Upper lobe of right lung (tissue), 1 donor: Measurements from ENCODE around the gene PIP5KL1. TPM values are rescaled to one million over a fixed set of nuclear protein-coding genes. Genes with fewer than 3 reads are reported as not detected.
A peak's percentile ranks its signal among the peaks of the same experiment; 100 is the strongest.

ENCODE experiments used
- ATAC-seq: fragments of 200-7000 bp; cut with Tn5 transposase; one replicate; pipeline ENCODE4 v1.9.1; 2020; ENCODE audit warnings: mild to moderate bottlenecking, moderate library complexity
- DNase-seq: peaks from one replicate; pipeline ENCODE4 v3.0.0-alpha.2; 2020
- H3K27ac ChIP-seq: fragments of 200-600 bp; one replicate; pipeline ENCODE4 v1.8.0; 2022
- H3K27me3 ChIP-seq: fragments of 200-600 bp; one replicate; pipeline ENCODE4 v1.8.0; 2022; ENCODE audit warnings: mild to moderate bottlenecking
- H3K36me3 ChIP-seq: fragments of 200-600 bp; one replicate; pipeline ENCODE4 v1.8.0; 2022
- H3K4me1 ChIP-seq: fragments of 200-600 bp; one replicate; pipeline ENCODE4 v1.8.0; 2022
- H3K4me3 ChIP-seq: fragments of 200-600 bp; one replicate; pipeline ENCODE4 v1.8.0; 2022; ENCODE audit warnings: mild to moderate bottlenecking
- H3K9me3 ChIP-seq: fragments of 200-600 bp; one replicate; pipeline ENCODE4 v1.8.0; 2022
- intact Hi-C: fragments of 100-400 bp; cut with DNase I; formaldehyde crosslinking; loops from one replicate; pipeline ENCODE4 v1.11.0; 2022
- total RNA-seq: library from RNA; stranded (reverse); fragmentation: NEBNext Ultra II Directional; extraction: Animal tissue kit (Norgen Biotek cat#: 25700); gene quantifications from one replicate; pipeline ENCODE4 v1.2.1, GENCODE V29; 2021
- TF ChIP-seq, protein P1 (sequence below): fragments of 200-600 bp; IDR thresholded peaks from one replicate; pipeline ENCODE4 v1.8.0; 2022; ENCODE audit warnings: antibody characterized with exemption
- donor health status: DM: no; HTN: yes; CAD: no; lungs with severe emphysema.

PIP5KL1 gene
- total RNA-seq, 1 donor from 2014 or later: 3.5 TPM

DNA sequence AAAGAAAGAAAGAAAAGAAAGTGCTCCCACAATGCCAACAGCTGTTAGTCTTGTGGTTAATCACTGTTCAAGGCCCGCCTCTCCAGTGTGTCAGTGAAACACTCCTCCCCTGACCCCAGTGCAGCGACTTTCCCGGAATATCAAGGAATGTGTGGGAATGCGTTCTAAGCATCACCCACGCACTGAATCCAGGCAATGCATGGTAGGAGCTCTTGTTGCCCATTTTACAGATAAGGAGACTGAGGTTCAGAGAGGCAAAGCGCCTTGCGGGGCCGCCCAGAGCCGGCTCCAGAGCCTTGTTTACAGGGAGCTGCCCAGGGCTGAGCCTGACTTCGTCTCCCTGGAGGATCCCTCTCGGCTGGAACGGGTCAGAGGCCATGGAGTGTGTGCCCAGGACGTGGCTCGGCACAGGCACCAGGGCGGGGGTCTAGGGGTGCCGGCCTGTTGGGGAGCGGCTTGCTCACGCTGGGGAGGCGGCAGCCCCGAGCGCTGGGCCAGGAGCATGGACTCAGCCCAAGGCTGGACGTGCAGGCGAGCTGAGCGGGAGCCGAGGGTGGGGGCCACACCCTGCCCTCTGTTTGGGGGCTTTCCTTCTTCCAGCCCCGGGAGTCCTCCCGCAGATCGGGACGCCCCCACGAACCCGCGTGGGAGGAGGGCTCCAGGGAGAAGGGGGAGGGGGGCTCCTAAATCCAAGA lies 32.0 kb downstream of the PIP5KL1 start:
- Histone ChIP-seq H3K27ac (peak overlapping the region; percentile 94), H3K27me3 (no peaks in the 10 kb centered on the region), H3K4me1 (peaks cover 56% of the 10 kb centered on the region), H3K9me3 (no peaks in the 10 kb centered on the region), H3K36me3 (peaks cover 26% of the 10 kb centered on the region), H3K4me3 (peak overlapping the region; percentile 96)
- ATAC-seq: peak; percentile 34
- TF ChIP-seq, protein P1, sequence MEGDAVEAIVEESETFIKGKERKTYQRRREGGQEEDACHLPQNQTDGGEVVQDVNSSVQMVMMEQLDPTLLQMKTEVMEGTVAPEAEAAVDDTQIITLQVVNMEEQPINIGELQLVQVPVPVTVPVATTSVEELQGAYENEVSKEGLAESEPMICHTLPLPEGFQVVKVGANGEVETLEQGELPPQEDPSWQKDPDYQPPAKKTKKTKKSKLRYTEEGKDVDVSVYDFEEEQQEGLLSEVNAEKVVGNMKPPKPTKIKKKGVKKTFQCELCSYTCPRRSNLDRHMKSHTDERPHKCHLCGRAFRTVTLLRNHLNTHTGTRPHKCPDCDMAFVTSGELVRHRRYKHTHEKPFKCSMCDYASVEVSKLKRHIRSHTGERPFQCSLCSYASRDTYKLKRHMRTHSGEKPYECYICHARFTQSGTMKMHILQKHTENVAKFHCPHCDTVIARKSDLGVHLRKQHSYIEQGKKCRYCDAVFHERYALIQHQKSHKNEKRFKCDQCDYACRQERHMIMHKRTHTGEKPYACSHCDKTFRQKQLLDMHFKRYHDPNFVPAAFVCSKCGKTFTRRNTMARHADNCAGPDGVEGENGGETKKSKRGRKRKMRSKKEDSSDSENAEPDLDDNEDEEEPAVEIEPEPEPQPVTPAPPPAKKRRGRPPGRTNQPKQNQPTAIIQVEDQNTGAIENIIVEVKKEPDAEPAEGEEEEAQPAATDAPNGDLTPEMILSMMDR: no peak
- intact Hi-C loops: no loop called here
- no peak for DNase-seq

DNA sequence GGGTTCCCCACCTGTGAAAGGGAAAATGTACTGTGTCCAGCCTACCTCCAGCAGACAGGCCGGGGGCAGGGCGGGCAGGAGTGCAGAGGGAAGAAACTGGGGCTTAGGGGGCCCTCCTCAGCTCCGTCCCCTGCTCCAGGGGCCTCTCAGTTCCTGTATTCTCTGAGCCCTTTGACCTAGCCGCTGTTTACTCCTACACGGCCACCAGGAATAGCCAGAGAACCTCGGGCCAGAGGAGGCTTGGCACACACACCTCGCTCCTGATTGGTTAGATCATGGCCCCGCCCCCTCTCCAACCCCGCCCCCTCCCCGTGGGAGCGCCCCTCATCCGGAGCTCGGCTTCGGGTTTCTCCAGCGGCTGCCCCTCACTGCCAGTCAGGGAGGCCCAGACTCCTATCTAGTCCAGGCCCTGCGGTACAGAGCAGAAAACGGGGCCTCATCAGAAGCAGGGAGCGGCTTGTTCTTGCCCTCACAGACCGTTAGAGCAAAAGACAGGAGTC lies 33.3 kb downstream of the PIP5KL1 start:
- TF ChIP-seq, protein P1: no peak
- Histone ChIP-seq H3K27ac (peak overlapping the region; percentile 94), H3K4me3 (peak overlapping the region; percentile 96), H3K27me3 (no peaks in the 10 kb centered on the region), H3K36me3 (peaks cover 39% of the 10 kb centered on the region), H3K9me3 (no peaks in the 10 kb centered on the region), H3K4me1 (peaks cover 43% of the 10 kb centered on the region)
- ATAC-seq (peak; percentile 83), DNase-seq (peak; percentile 86)
- intact Hi-C loops: no loop called here

DNA sequence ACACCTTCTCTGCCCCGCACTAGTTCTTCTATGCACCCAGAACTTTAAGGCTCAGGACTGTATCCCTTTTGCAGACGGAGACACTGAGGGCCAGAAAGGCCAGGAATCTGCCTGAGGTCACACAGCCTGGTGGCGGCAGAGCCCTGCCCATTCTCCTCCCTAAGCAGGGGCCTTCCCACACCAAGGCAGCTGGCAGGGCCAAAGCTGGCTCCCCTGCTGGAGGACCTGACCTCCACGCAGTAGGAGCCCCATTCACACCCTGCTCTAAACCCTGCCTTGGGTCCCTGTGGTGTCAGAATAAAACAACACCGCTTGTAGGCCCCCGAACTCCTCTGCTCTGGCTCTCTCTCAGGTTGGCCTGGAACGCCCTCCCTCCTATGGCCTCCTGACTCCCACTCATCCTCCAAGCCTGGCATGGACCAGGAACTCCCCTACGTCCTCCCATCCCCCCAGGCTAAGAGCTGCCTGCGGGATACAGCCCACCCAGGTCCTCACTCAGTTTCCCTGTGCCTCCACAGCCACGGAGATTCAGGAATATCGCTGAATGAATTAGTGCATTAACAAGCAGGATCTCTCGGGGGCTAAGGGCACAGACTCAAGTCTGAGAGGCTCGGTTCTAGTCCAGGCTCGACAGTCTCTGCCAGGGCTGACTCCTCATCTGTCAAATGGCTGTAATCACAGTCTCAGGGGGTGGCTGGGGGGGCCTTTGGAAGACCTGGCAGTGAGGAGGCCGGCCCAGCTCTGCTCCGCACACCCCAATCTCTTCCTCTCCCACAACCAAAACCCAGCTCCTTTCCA lies 34.0 kb downstream of the PIP5KL1 start:
- H3K36me3 ChIP-seq: peaks cover 44% of the 10 kb centered on the region
- no peak for ATAC-seq
- H3K9me3 ChIP-seq: no peaks in the 10 kb centered on the region
- peak overlapping the region; percentile 94 for H3K27ac ChIP-seq
- no peaks in the 10 kb centered on the region for H3K27me3 ChIP-seq
- intact Hi-C loops: no loop called here
- TF ChIP-seq, protein P1: no peak
- DNase-seq: no peak
- H3K4me1 ChIP-seq: peaks cover 36% of the 10 kb centered on the region
- peak overlapping the region; percentile 96 for H3K4me3 ChIP-seq

DNA sequence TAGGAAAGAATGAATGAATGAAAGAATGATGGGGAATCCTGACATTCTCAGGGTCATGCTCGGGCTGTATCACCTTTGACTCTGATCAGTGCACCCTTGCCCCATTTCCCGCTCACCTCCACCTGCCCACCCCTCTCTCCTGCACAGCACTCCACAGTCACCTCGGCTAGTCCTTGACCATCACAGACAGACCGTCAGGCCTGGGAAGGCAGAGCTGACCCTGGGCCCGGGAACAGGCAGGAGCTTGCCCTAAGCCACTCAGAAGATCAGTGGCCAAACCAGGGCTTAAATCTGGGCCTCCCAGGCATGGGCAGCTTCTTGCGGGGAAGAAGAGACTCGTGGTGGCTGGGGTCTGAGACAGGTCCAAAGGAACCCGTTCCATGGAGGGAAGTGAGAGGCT lies 34.8 kb downstream of the PIP5KL1 start:
- Histone ChIP-seq H3K4me3 (no peak overlapping the region), H3K27me3 (no peaks in the 10 kb centered on the region), H3K4me1 (peaks cover 29% of the 10 kb centered on the region), H3K9me3 (no peaks in the 10 kb centered on the region), H3K36me3 (peaks cover 50% of the 10 kb centered on the region), H3K27ac (peak overlapping the region; percentile 94)
- TF ChIP-seq, protein P1: no peak
- peak; percentile 45 for DNase-seq
- ATAC-seq: no peak
- intact Hi-C loops: no loop called here

DNA sequence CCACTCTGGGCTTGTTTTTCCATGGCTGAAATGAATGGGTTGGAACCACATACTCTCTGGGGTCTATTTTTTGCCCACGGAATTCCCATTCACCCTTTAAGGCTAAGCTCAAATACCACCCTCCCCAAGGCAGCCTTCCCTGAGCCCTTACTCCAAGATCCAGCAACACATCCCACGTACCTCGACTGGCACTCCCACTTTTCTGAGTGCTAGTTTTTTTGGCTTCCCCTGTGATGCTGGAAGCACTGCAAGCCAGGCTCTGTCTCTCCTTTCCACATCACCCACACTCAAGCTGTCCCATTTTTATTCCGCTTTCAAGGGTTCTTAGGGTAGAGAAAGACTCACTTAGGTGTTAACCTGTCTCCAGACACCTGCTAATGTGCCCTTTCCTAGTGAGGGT lies 37.2 kb downstream of the PIP5KL1 start:
- no peak for ATAC-seq
- TF ChIP-seq, protein P1: no peak
- H3K4me1 ChIP-seq: peaks cover 19% of the 10 kb centered on the region
- no peak for DNase-seq
- no peaks in the 10 kb centered on the region for H3K27me3 ChIP-seq
- no peaks in the 10 kb centered on the region for H3K9me3 ChIP-seq
- intact Hi-C loops: no loop called here
- no peak overlapping the region for H3K4me3 ChIP-seq
- H3K27ac ChIP-seq: no peak overlapping the region
- H3K36me3 ChIP-seq: peaks cover 73% of the 10 kb centered on the region
